HCT116 (cell line): ENCODE measurements around the gene PLEKHG5. TPM values are rescaled to one million over a fixed set of nuclear protein-coding genes. Genes with fewer than 3 reads are reported as not detected.
A peak's percentile ranks its signal among the peaks of the same experiment; 100 is the strongest.

Experiments used
- ATAC-seq: fragments of 200-7000 bp; cut with Tn5 transposase; 2 replicates; pipeline ENCODE4 v1.9.1; 2020; ENCODE audit warnings: mild to moderate bottlenecking, moderate library complexity
- BruUV-seq: library from RNA; stranded (reverse); fragments of 400-500 nt; replicated peaks from 2 replicates; lab custom pipeline; 2021; lab: Mats Ljungman, UMichigan
- CTCF ChIA-PET: fragments of 300-600 bp; sonication (Branson Sonifier 250); formaldehyde crosslinking; loops from one replicate; lab custom pipeline; 2021; ENCODE audit warnings: antibody characterized with exemption; lab: Charles Lee
- POLR2A ChIA-PET: fragments of 300-600, 350-600 bp; sonication (Branson Sonifier 250); formaldehyde crosslinking; loops from one replicate; lab custom pipeline; 2021; ENCODE audit warnings: antibody characterized with exemption; lab: Charles Lee
- RAD21 ChIA-PET, 2 experiments: fragments of 300-600 bp; sonication (Branson Sonifier 250); formaldehyde crosslinking; loops; one replicate each; lab custom pipeline; 2023; ENCODE audit warnings: low total read pairs in 2 of 2; ENCODE audit not compliant: uncharacterized antibody in 2 of 2, unreplicated experiment in 2 of 2, low non-redundant PET in 1 of 2; lab: Charles Lee
- DNase-seq: peaks from one replicate; pipeline ENCODE4 v3.0.0-alpha.2; 2010; ENCODE audit warnings: low read depth, low spot score
- H2AFZ ChIP-seq: fragments of 200-600 bp; shearing (Covaris generic), sonication (generic); 2 replicates; pipeline ENCODE4 v1.6.1; 2017; ENCODE audit warnings: low read depth, mixed run types, mixed read lengths, antibody characterized with exemption, low read length; ENCODE audit not compliant: poor library complexity, severe bottlenecking
- H3K27ac ChIP-seq: 2 replicates; pipeline ENCODE4 v1.5.1; 2012; ENCODE audit warnings: low read depth, low read length
- H3K27me3 ChIP-seq: fragments of 200-600 bp; sonication (generic); 2 replicates; pipeline ENCODE4 v1.6.1; 2016; ENCODE audit warnings: mixed run types, low read length, mixed read lengths; ENCODE audit not compliant: insufficient read depth
- H3K36me3 ChIP-seq, 2 experiments: fragments of 200-500 bp in 1 of 2; fragments of 200-600 bp in 1 of 2; sonication (Bioruptor generic) in 1 of 2; sonication (generic) in 1 of 2; 2 replicates each; pipeline versions ENCODE4 v1.5.1 to v1.6.1; 2014 to 2016; ENCODE audit warnings: low read length in 2 of 2, inconsistent platforms in 1 of 2, mixed read lengths in 1 of 2, mixed run types in 1 of 2; ENCODE audit not compliant: insufficient read depth in 2 of 2, control insufficient read depth in 1 of 2
- H3K4me1 ChIP-seq, 2 experiments: fragments of 200-600 bp in 1 of 2; sonication (generic) in 1 of 2; 2 replicates each; pipeline versions ENCODE4 v1.5.1 to v1.6.1; 2012 to 2017; ENCODE audit warnings: low read length in 2 of 2, inconsistent platforms in 1 of 2, mild to moderate bottlenecking in 1 of 2, mixed read lengths in 1 of 2, mixed run types in 1 of 2, moderate library complexity in 1 of 2; ENCODE audit not compliant: insufficient read depth in 2 of 2, control insufficient read depth in 1 of 2
- H3K4me2 ChIP-seq: fragments of 200-600 bp; sonication (generic); 2 replicates; pipeline ENCODE4 v1.6.1; 2017; ENCODE audit warnings: mixed run types, low read length, mixed read lengths
- H3K4me3 ChIP-seq, 2 experiments: fragments of 200-600 bp in 1 of 2; sonication (generic) in 1 of 2; replicated peaks in 1 of 2; 2 replicates each; pipeline ENCODE4 v1.5.1; 2011 to 2016; ENCODE audit warnings: low read length in 2 of 2, control low read depth in 1 of 2, low read depth in 1 of 2, mild to moderate bottlenecking in 1 of 2, mixed read lengths in 1 of 2, mixed run types in 1 of 2
- H3K79me2 ChIP-seq: fragments of 200-600 bp; sonication (generic); 2 replicates; pipeline ENCODE4 v1.6.1; 2017; ENCODE audit warnings: mild to moderate bottlenecking, mixed run types, low read length, moderate library complexity, mixed read lengths; ENCODE audit not compliant: insufficient read depth
- H3K9ac ChIP-seq: fragments of 200-600 bp; sonication (generic); 2 replicates; pipeline ENCODE4 v1.6.1; 2016; ENCODE audit warnings: low read length, mixed read lengths
- H3K9me2 ChIP-seq: fragments of 200-600 bp; sonication (generic), shearing (Covaris generic); 2 replicates; pipeline ENCODE4 v1.6.1; 2017; ENCODE audit warnings: mixed run types, mild to moderate bottlenecking, moderate library complexity; ENCODE audit not compliant: insufficient read depth
- H3K9me3 ChIP-seq, 2 experiments: fragments of 200-500 bp in 1 of 2; fragments of 200-600 bp in 1 of 2; sonication (Bioruptor generic) in 1 of 2; sonication (generic) in 1 of 2; 2 replicates each; pipeline ENCODE4 v1.6.1; 2014 to 2017; ENCODE audit warnings: low read length in 2 of 2, mixed read lengths in 2 of 2, inconsistent platforms in 1 of 2, low read depth in 1 of 2, mild to moderate bottlenecking in 1 of 2, mixed run types in 1 of 2, moderate library complexity in 1 of 2; ENCODE audit not compliant: control insufficient read depth in 1 of 2, insufficient read depth in 1 of 2
- H4K20me1 ChIP-seq: fragments of 200-600 bp; sonication (generic), shearing (Covaris generic); 2 replicates; pipeline ENCODE4 v1.6.1; 2017; ENCODE audit warnings: mixed run types, mild to moderate bottlenecking, moderate library complexity; ENCODE audit not compliant: insufficient read depth
- CBX3 ChIP-seq: IDR thresholded peaks from 2 replicates; pipeline ENCODE4 v1.6.1; 2012; ENCODE audit warnings: low read depth
- CEBPB ChIP-seq: IDR thresholded peaks from 2 replicates; pipeline ENCODE4 v1.6.1; 2012; ENCODE audit warnings: low read depth
- EGR1 ChIP-seq: IDR thresholded peaks from 2 replicates; pipeline ENCODE4 v1.6.1; 2012; ENCODE audit warnings: low read depth
- EZH2 ChIP-seq: fragments of 200-600 bp; sonication (generic); IDR thresholded peaks from 2 replicates; pipeline ENCODE4 v1.6.1; 2017; ENCODE audit warnings: antibody characterized with exemption, mixed run types
- EZH2phosphoT487 ChIP-seq: fragments of 200-600 bp; IDR thresholded peaks from 2 replicates; pipeline ENCODE4 v1.6.1; 2018; ENCODE audit warnings: antibody characterized with exemption, borderline replicate concordance
- JUND ChIP-seq: IDR thresholded peaks from 2 replicates; pipeline ENCODE4 v1.6.1; 2012
- MAX ChIP-seq: IDR thresholded peaks from 2 replicates; pipeline ENCODE4 v1.6.1; 2012
- POLR2A ChIP-seq: IDR thresholded peaks from 2 replicates; pipeline ENCODE4 v1.7.0; 2011; ENCODE audit warnings: borderline replicate concordance; ENCODE audit not compliant: insufficient read depth, insufficient read length; ENCODE audit errors: extremely low read depth
- POLR2AphosphoS5 ChIP-seq: IDR thresholded peaks from 2 replicates; pipeline ENCODE4 v1.6.1; 2011; ENCODE audit warnings: mild to moderate bottlenecking, low read depth, low read length, moderate library complexity
- RAD21 ChIP-seq: IDR thresholded peaks from 2 replicates; pipeline ENCODE4 v1.6.1; 2012; ENCODE audit warnings: low read depth, mild to moderate bottlenecking
- SIN3A ChIP-seq: IDR thresholded peaks from 2 replicates; pipeline ENCODE4 v1.6.1; 2012; ENCODE audit warnings: low read depth
- SP1 ChIP-seq: IDR thresholded peaks from 2 replicates; pipeline ENCODE4 v1.6.1; 2012; ENCODE audit warnings: low read depth
- SRF ChIP-seq: IDR thresholded peaks from 2 replicates; pipeline ENCODE4 v1.6.1; 2012; ENCODE audit warnings: low read depth
- YY1 ChIP-seq: IDR thresholded peaks from 2 replicates; pipeline ENCODE4 v1.6.1; 2011; ENCODE audit warnings: low read length, low read depth, moderate library complexity, mild to moderate bottlenecking; ENCODE audit not compliant: insufficient replicate concordance; ENCODE audit errors: extremely low read depth
- ZBTB33 ChIP-seq: IDR thresholded peaks from 2 replicates; pipeline ENCODE4 v1.6.1; 2011; ENCODE audit warnings: mild to moderate bottlenecking, low read length, moderate library complexity; ENCODE audit not compliant: insufficient replicate concordance; ENCODE audit errors: extremely low read depth
- ZNF274 ChIP-seq: fragments of 200-500 bp; sonication (Bioruptor generic); IDR thresholded peaks from 2 replicates; pipeline ENCODE4 v1.6.1; 2014; ENCODE audit warnings: mild to moderate bottlenecking, low read depth, low read length, inconsistent platforms
- intact Hi-C: fragments of 100-400 bp; cut with micrococcal nuclease; formaldehyde crosslinking; loops from 2 replicates; pipeline ENCODE4 v1.10.0; 2022
- total RNA-seq: library from RNA; stranded (reverse); gene quantifications from one replicate; pipeline ENCODE4 v1.2.1, GENCODE V29; 2021; ENCODE audit not compliant: unreplicated experiment
- TF ChIP-seq, protein P1 (sequence below): IDR thresholded peaks from 2 replicates; pipeline ENCODE4 v1.6.1; 2012

PLEKHG5 gene
- total RNA-seq, 1 experiment from 2014 or later: 33.0 TPM

GRCh38 chr1:6521536-6521935 lies 30.1 kb upstream of the PLEKHG5 start:
- no peaks in the 10 kb centered on the region for H4K20me1 ChIP-seq
- H2AFZ ChIP-seq: no peak overlapping the region
- BruUV-seq: TSS peak; percentile 24
- ChIA-PET POLR2A (interaction anchor here (1.6 kb wide), 1 partner anchor 30 kb away, joined by 3 read pairs; the partner anchor contains the start of gene PLEKHG5), CTCF (interaction anchor here (0.9 kb wide), 1 partner anchor 31 kb away, joined by 4 read pairs; no protein-coding TSS in a partner anchor), RAD21 (no interaction called here)
- H3K79me2 ChIP-seq: no peaks in the 10 kb centered on the region; the same call in 1 of the 2 replicates
- DNase-seq (no peak), ATAC-seq (no peak)
- H3K4me2 ChIP-seq: no peak overlapping the region
- no peaks in the 10 kb centered on the region for H3K9me3 ChIP-seq
- TF ChIP-seq EZH2 (no peak), EZH2phosphoT487 (no peak)
- H3K4me1 ChIP-seq: peaks cover 0 to 10% of the 10 kb centered on the region in 2 experiments; a peak in 2 of 4 replicates
- H3K9ac ChIP-seq: no peak overlapping the region
- no peaks in the 10 kb centered on the region for H3K27me3 ChIP-seq
- H3K4me3 ChIP-seq: no peak overlapping the region
- peaks cover 6 to 11% of the 10 kb centered on the region in 2 experiments; a peak in 3 of 4 replicates for H3K36me3 ChIP-seq
- intact Hi-C loops: no loop called here
- H3K9me2 ChIP-seq: no peaks in the 10 kb centered on the region
- H3K27ac ChIP-seq: no peak overlapping the region

DNA sequence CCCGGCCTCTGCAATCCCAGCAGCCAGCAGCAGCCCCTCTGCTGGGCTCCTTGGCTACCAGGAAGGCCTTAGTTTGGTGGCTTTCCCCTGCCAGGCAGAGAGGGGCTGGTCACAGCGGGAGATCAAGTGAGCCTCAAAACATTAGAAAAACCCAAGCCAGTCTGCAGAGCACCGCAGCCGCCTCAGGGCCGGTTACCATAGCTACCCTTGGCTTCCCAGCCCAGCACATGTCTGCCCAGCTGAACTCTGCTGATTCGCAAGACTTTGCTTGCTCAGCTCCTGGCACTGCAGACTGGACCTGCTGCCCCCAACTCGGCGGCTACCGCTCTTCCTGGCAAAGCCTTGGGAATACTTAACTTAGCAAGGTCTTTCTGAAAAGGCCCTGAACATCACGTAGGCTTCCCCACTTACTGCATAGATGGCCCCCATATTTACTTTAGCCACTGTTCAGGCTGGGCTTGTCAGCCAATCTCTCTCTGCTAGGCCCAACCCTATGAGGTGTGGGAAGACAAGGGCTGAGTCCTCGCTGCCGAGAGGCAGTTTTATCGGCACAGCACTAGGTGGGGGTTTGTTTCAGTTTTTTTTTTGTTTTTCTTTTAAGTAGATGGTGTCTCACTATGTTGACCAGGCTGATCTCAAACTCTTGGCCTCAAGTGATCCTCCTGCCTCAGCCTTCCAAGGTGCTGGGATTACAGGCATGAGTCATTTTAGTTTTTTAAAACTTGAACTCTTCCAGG lies 28.6 kb upstream of the PLEKHG5 start:
- Histone ChIP-seq H3K27ac (no peak overlapping the region), H3K4me3 (no peak overlapping the region), H4K20me1 (no peaks in the 10 kb centered on the region), H3K36me3 (no peaks in the 10 kb centered on the region; a peak in 1 of 4 replicates), H3K27me3 (no peaks in the 10 kb centered on the region), H3K4me1 (peaks cover 0 to 18% of the 10 kb centered on the region in 2 experiments; a peak in 2 of 4 replicates), H2AFZ (no peak overlapping the region), H3K9me2 (no peaks in the 10 kb centered on the region), H3K4me2 (no peak overlapping the region), H3K9ac (no peak overlapping the region), H3K9me3 (no peaks in the 10 kb centered on the region), H3K79me2 (no peaks in the 10 kb centered on the region)
- ChIA-PET RAD21 (no interaction called here), POLR2A (no interaction called here), CTCF (no interaction called here)
- no TSS peak for BruUV-seq
- DNase-seq (no peak), ATAC-seq (no peak)
- intact Hi-C loops: no loop called here
- TF ChIP-seq YY1 (no peak), POLR2A (no peak), CEBPB (no peak), ZBTB33 (no peak), EGR1 (no peak), EZH2 (no peak), ZNF274 (no peak), RAD21 (no peak), SP1 (no peak), POLR2AphosphoS5 (no peak), SIN3A (no peak), SRF (no peak), CBX3 (no peak), MAX (no peak), JUND (no peak)
- TF ChIP-seq, protein P1, sequence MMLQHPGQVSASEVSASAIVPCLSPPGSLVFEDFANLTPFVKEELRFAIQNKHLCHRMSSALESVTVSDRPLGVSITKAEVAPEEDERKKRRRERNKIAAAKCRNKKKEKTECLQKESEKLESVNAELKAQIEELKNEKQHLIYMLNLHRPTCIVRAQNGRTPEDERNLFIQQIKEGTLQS: no peak
